Endothelial cell (in vitro differentiated cells): ENCODE data around the gene NCOA6. TPM values are rescaled to one million over a fixed set of nuclear protein-coding genes. Genes with fewer than 3 reads are reported as not detected.
A peak's percentile ranks its signal among the peaks of the same experiment; 100 is the strongest.

Experiments used
- DNase-seq: peaks from one replicate; pipeline ENCODE4 v3.0.0; 2021; ENCODE audit warnings: low spot score
- H3K27ac Mint-ChIP-seq: one replicate; pipeline ENCODE4 v1.8.0; 2021; ENCODE audit warnings: mixed read lengths, inconsistent platforms; ENCODE audit not compliant: unreplicated experiment
- H3K27me3 Mint-ChIP-seq: one replicate; pipeline ENCODE4 v1.8.0; 2021; ENCODE audit warnings: mild to moderate bottlenecking, moderate library complexity, mixed read lengths, inconsistent platforms; ENCODE audit not compliant: unreplicated experiment
- H3K36me3 Mint-ChIP-seq: one replicate; pipeline ENCODE4 v1.8.0; 2021; ENCODE audit warnings: mild to moderate bottlenecking, low read depth, mixed read lengths, inconsistent platforms; ENCODE audit not compliant: unreplicated experiment
- H3K4me1 Mint-ChIP-seq: one replicate; pipeline ENCODE4 v1.8.0; 2021; ENCODE audit warnings: mild to moderate bottlenecking, mixed read lengths, inconsistent platforms; ENCODE audit not compliant: unreplicated experiment
- H3K4me3 Mint-ChIP-seq: one replicate; pipeline ENCODE4 v1.8.0; 2021; ENCODE audit warnings: mild to moderate bottlenecking, mixed read lengths, inconsistent platforms; ENCODE audit not compliant: unreplicated experiment
- H3K9me3 Mint-ChIP-seq: one replicate; pipeline ENCODE4 v1.8.0; 2021; ENCODE audit warnings: mixed read lengths, inconsistent platforms; ENCODE audit not compliant: unreplicated experiment
- total RNA-seq: library from RNA; stranded (reverse); fragmentation: NEBNext Ultra II Directional; extraction: Animal tissue kit (Norgen Biotek cat#: 25700); gene quantifications from one replicate; pipeline ENCODE4 v1.2.1, GENCODE V29; 2021; ENCODE audit not compliant: unreplicated experiment
- TF ChIP-seq, protein P1 (sequence below): fragments of 200-600 bp; sonication (generic); IDR thresholded peaks from one replicate; pipeline ENCODE4 v1.5.0; 2021; ENCODE audit warnings: antibody characterized with exemption; ENCODE audit not compliant: unreplicated experiment

The NCOA6 gene
- total RNA-seq, 1 donor from 2014 or later: 22.0 TPM

DNA sequence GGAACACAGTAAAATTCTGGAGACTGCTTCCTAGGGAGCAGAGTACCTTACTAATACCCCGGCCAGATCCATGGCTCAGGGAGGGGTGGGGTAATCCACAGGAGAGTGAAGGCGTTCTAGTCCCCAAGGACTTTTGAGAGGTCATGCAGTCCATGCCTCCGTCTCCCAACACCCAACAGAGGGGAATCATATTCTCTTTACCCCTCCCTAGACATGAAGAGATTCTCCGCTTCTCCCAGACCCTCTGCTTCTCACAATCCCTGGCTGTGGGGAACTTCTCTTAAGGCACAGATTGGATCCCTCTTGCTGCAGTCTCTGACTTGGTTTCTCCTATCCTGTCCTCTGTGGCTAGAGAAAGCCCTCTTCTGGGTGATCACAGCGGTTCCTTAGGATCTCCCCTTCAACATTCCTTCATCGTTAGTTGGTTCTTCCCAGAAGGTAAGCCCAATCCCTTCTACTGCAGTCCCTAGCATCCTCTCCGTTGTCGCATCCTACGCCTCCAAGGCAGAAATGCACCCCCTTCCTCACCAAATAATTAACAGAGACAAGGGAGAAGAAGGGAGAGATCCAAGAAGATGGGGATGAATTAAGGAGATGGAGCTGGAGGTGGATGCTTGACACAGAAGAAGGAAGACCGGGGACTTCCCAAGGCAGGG is 46.6 kb upstream of the NCOA6 start:
- H3K9me3 Mint-ChIP-seq: no peaks in the 10 kb centered on the region
- TF ChIP-seq, protein P1, sequence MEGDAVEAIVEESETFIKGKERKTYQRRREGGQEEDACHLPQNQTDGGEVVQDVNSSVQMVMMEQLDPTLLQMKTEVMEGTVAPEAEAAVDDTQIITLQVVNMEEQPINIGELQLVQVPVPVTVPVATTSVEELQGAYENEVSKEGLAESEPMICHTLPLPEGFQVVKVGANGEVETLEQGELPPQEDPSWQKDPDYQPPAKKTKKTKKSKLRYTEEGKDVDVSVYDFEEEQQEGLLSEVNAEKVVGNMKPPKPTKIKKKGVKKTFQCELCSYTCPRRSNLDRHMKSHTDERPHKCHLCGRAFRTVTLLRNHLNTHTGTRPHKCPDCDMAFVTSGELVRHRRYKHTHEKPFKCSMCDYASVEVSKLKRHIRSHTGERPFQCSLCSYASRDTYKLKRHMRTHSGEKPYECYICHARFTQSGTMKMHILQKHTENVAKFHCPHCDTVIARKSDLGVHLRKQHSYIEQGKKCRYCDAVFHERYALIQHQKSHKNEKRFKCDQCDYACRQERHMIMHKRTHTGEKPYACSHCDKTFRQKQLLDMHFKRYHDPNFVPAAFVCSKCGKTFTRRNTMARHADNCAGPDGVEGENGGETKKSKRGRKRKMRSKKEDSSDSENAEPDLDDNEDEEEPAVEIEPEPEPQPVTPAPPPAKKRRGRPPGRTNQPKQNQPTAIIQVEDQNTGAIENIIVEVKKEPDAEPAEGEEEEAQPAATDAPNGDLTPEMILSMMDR: no peak
- H3K4me1 Mint-ChIP-seq: peaks cover 32% of the 10 kb centered on the region
- DNase-seq: no peak
- H3K27me3 Mint-ChIP-seq: peaks cover 8% of the 10 kb centered on the region
- no peak overlapping the region for H3K27ac Mint-ChIP-seq
- peak overlapping the region; percentile 89 for H3K4me3 Mint-ChIP-seq
- peaks cover 9% of the 10 kb centered on the region for H3K36me3 Mint-ChIP-seq

DNA sequence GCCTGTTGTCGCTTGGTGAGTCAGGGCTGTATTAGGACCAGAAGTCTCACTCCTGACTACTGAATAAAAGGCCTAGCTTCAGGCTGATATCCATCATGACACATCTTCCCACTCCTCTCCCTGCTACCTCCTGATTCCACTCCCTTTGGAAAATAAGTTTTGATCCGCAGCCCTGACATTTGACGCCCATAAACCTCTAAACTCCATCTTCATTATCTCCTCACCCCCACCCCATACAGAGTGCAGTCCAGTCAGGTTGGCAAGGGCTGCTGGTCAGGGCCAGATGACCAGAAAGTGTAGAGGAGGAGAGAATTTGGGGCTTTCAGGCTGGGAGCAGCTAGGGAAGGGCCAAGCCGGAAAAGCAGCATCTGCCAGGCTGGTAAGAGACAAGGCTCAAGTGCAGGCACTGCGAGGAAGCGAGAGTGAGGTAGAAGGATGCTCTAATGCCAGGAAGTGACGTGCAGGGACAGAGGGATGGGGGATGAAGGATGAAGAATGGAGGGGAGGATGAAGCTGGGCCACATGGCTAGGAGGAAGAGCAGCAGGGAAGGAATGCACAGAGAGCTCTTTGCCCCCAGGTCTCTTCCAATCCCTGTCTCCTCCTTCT is 46.0 kb upstream of the NCOA6 start:
- DNase-seq: no peak
- Mint-ChIP-seq H3K4me1 (peaks cover 28% of the 10 kb centered on the region), H3K9me3 (no peaks in the 10 kb centered on the region), H3K27ac (no peak overlapping the region), H3K4me3 (peak overlapping the region; percentile 6), H3K27me3 (peaks cover 8% of the 10 kb centered on the region), H3K36me3 (peaks cover 9% of the 10 kb centered on the region)
- TF ChIP-seq, protein P1: no peak

DNA sequence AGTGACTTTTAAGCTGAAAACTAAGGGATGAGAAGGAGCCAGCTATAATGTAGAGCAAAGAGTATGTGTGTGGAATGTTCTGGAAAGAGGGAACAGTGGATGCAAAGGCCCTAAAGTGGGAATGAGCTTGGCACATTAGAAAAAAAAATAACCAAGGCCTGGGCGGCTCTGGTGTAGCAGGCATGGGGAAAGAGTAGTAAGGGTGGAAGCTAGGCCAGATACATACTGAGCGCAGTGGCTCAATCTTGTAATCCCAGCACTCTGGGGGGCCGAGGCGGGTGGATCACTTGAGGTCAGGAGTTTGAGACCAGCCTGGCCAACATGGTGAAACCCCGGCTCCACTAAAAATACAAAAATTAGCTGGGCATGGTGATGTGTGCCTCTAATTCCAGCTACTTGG is 38.8 kb upstream of the NCOA6 start:
- H3K27ac Mint-ChIP-seq: no peak overlapping the region
- no peak overlapping the region for H3K4me3 Mint-ChIP-seq
- no peak for DNase-seq
- H3K36me3 Mint-ChIP-seq: no peaks in the 10 kb centered on the region
- peaks cover 10% of the 10 kb centered on the region for H3K4me1 Mint-ChIP-seq
- H3K27me3 Mint-ChIP-seq: no peaks in the 10 kb centered on the region
- TF ChIP-seq, protein P1: no peak
- H3K9me3 Mint-ChIP-seq: no peaks in the 10 kb centered on the region

DNA sequence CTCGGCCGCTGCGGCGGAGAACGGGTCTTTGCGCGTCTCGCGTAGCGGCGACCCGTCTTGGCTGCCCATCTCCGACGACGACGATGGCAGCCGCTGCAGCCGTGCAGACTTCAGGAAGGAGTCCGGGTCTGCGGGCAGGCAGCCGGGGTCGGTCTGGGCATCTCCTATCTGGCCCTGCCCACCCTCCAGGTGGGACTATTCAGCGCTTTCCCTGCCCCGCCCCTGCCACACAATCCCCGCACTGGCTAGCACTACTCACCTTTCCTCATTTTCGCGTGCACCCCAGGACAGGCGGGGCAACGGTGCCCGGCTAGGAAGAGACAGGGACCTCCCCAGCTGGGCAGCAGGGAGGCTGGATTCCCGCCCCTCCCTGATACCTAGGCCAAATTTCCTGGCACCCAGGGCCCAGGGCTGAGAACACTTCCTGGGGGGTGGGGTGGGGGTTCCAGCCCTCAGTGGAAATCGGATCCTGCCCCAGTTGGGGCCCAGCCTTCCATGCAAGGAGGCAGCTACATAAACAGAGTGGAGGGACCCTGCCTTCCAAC is 38.0 kb upstream of the NCOA6 start:
- peaks cover 10% of the 10 kb centered on the region for H3K4me1 Mint-ChIP-seq
- no peaks in the 10 kb centered on the region for H3K36me3 Mint-ChIP-seq
- no peaks in the 10 kb centered on the region for H3K27me3 Mint-ChIP-seq
- no peak for DNase-seq
- no peaks in the 10 kb centered on the region for H3K9me3 Mint-ChIP-seq
- no peak overlapping the region for H3K4me3 Mint-ChIP-seq
- H3K27ac Mint-ChIP-seq: no peak overlapping the region
- TF ChIP-seq, protein P1: no peak

DNA sequence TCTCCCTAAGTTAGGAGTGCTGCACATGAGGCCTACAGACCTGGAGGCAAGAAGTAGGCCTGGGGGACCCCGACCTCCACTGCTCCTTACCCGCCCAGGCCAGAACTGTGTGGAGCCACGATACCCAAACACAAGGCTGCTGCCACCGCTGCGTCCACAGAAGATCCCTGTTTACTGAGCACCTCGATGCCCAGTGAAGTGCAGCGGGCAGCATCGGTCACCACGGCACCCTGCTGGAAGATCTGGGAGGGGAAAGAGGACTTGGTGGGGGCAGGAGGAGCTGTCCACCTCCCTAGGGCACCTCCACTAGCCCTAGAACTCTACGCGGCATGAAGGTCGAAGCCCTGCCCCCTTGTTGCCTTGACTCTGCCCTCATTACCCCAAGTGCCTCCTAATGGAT is 37.3 kb upstream of the NCOA6 start:
- no peak overlapping the region for H3K27ac Mint-ChIP-seq
- no peaks in the 10 kb centered on the region for H3K9me3 Mint-ChIP-seq
- H3K36me3 Mint-ChIP-seq: peaks cover 5% of the 10 kb centered on the region
- H3K4me3 Mint-ChIP-seq: no peak overlapping the region
- H3K27me3 Mint-ChIP-seq: no peaks in the 10 kb centered on the region
- H3K4me1 Mint-ChIP-seq: peaks cover 10% of the 10 kb centered on the region
- no peak for DNase-seq
- TF ChIP-seq, protein P1: no peak
